Stimulated activated CD4-positive, alpha-beta T cell treated with anti-CD3 and anti-CD28 coated beads, Interleukin-1b, Interleukin-23, amount 100 ng/mL, for 24 hours (primary cell): ENCODE data around the gene NUDT8.

ENCODE experiments used
- DNase-seq, 4 experiments: peaks; one replicate each; pipeline ENCODE4 v3.0.0-alpha.2; 2020; ENCODE audit warnings: low read depth in 4 of 4, low spot score in 1 of 4

The NUDT8 gene, protein sequence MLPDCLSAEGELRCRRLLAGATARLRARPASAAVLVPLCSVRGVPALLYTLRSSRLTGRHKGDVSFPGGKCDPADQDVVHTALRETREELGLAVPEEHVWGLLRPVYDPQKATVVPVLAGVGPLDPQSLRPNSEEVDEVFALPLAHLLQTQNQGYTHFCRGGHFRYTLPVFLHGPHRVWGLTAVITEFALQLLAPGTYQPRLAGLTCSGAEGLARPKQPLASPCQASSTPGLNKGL

DNA sequence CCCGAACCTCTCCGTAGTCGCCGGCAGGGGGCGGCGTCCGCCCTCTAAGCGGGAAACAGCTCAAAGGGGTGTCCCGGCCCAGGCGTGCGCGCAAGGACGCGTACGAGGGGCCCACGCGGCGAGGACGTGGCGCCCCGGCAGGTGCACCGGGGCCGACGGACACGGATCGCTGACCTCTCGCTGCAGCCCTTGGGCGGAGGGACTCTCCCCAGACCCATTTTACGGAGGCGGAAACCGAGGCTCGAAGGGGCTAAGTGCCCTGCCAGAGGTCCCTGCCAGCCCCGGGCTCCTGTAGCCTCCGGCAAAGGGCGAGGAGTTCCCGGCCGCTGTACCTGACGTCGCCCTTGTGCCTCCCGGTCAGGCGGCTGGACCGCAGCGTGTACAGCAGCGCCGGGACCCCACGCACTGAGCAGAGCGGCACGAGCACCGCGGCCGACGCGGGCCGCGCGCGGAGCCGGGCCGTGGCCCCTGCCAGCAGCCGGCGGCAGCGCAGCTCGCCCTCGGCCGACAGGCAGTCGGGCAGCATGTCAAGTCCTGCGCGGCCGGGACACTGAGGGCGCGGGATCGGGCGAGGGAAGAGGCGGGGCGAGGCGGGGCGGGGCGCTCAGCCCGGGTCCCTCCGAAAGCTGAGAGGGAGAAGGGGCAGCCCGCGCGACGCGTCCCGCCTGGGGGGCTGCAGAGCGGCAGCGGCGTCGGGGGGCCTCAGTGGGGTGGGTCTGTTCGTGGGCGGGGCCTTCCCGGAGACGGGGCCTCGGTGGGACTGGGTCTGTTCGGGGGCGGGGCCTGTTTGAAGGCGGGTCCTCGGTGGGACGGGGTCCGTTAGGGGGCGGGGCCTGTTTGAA lies at the start of gene NUDT8:
TSS of gene NUDT8 (minus strand) at position 552 of the 842 bp plus-strand sequence. CDS start at position 526, 26 bp downstream.
- DNase-seq: peak; percentile 62 to 84 (median 76)

DNA sequence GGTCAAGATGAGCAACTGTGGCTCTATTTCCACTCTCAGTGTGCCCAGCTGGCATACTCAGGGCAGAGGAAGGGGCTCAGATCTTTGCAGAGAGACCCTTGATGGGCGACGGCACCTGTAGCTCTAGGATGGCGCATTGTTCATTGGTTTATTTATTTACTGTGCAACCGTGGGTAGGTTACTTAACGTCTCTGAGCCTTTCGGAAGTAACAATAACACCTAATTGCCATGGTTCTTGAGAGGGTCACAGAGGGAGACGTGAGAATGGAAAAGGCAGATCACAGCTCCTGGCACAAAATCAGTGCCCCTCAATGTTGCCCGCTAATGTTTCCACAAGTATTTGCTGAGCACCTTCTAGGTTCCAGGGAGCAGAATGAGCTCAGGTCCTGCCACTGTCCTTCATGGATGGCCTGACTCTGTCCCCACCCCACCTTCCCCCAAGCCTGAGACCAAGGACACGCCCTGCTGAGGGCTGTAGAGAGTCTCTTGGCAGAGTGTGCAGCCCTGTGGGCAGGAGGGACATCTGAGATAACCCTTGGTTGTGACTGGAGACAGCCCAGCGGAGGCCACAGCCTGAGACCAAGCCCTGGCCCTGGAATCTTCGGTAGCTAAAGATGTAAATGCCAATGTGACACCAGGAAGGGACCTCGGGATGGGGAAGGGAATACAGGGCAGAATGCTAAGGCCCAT lies 45.5 kb upstream of the NUDT8 start:
- DNase-seq: no peak

DNA sequence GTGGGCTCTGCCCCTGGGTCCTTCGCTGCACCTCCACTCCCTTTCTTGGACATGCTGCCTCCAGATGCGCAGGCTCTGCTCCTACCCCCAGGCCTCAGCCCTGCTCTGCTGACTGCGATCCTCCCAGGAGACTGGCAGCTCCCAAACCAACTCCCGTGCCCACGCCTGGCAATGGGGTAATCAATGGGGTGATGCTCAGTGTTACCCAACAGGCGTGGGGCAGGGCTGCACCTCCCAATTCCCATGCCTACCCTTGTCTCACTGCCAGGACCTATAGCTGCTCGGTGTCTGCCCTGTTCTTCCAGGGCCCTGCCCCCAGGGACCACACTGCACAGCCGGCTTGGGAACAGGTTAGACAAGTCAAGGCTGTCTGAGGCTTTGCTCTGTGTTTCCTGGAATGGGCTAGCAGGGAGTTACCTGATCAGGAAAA lies 44.7 kb upstream of the NUDT8 start, which contains the start of gene ALDH3B2:
TSS of gene ALDH3B2 (minus strand) at position 182 of the 430 bp plus-strand sequence. CDS start 7,688 bp downstream, outside the sequence.
- no peak for DNase-seq

DNA sequence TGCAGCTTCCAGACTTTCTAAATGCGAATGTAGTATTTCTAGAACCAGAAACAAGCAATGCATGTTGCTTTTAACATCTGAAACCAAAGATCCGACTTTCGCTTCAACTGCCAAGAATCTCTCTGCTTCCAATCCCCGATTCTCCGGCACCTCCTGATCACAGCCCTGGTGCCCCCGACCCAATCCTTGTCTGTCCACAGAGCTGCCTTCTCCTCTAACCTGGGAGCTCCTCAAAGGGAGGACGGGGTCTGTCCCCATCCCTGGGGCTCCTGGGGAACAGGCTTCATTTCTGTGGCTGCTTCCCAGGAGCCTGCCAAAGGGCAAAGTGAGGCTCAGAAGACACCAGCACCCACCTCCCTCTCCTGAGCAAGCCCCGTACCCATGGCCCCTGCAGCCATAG lies 44.2 kb upstream of the NUDT8 start:
- DNase-seq: no peak

DNA sequence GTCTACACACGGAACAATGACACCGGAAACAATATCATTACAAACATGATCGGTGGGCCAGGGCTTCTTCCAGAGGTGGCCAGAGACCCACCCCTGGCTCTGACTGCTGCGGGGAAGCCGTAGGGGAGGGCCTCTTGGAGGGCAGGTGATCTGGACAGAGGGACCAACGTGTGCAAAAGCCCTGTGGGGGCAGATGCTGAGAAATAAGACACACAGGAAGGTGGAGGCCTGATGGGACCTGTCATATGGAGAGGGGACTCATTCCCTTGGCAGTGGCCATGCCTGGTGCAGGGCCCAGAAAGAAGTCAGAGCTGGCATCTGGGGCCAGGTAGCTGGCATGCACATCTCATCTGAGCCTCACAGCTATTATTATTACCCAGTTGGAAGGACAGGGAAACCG lies 43.6 kb upstream of the NUDT8 start:
- no peak for DNase-seq

DNA sequence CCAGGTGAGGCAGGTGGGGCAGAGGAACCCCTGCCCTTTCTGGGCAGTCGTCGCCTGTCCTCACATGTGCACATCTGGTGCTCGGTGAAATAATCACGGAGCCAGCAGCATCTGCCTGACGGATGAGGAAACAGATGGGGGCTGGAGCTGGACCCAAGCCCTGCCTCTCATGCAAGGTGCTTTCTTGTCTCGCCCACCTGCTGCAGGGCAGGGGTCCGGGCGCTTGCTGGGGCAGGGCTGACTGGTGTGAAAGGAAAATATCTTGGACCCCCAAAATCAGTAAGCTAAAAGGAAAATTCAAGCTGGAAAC lies 41.4 kb upstream of the NUDT8 start:
- DNase-seq: no peak

DNA sequence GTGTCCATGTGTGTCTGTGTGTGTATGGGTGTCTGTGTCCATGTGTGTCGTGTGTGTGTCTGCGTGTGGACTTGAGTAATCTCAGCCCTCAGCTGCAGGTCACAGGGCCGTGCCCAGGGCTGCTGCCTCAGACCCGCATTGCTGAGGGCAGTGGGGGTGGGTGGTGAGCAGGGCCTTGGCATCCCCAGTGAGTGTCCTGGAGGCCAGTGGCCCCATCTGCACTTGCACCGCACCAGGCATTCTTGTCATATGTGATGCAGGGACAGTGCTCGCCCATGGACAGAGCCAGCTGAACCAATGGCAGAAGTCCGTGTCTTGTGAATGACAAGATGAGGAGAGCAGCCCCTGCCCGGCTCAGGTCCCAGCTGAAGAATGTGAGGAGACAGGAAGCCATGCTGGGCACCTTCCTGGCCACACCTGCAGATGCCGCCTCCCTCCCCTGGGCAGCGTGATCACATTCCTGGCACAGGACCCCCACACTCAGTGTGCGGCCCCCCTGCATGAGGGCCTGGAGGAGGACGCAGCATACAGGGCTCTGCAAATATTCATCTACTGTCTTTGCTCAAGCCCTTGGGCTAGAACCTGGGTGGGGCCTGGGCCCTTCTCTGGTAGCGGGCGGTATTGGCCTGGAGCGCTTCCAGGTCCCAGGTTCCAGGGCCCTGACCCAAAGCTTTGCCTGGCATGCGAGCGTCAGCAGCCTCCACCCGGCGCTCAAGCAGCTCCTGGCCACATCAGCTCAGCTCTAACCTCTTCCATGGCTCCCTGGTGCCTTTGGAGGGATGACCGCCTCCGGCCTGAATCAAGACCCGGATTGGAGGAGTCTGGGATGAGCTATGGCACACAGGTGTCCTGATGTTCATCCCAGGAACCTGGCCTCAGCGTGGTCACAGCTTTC lies 40.8 kb upstream of the NUDT8 start:
- no peak for DNase-seq

DNA sequence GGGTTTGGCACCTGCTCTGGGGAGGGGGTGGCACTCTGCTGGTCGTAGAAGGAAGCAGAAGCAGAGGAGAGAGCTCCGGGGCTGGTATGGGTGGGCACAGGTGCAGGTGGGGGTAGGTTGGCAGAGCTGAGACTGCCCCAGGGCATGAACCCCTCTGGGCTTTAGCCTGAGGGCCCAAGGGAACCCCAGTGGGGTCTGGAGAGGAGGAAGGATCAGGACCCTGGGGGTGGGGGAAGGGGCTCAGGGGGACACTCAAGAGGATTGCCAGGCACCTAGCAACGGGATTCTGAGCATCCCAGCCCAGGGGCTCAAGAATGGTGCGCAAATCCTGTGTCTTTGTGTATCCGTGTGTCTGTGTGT lies 38.4 kb upstream of the NUDT8 start:
- DNase-seq: no peak

DNA sequence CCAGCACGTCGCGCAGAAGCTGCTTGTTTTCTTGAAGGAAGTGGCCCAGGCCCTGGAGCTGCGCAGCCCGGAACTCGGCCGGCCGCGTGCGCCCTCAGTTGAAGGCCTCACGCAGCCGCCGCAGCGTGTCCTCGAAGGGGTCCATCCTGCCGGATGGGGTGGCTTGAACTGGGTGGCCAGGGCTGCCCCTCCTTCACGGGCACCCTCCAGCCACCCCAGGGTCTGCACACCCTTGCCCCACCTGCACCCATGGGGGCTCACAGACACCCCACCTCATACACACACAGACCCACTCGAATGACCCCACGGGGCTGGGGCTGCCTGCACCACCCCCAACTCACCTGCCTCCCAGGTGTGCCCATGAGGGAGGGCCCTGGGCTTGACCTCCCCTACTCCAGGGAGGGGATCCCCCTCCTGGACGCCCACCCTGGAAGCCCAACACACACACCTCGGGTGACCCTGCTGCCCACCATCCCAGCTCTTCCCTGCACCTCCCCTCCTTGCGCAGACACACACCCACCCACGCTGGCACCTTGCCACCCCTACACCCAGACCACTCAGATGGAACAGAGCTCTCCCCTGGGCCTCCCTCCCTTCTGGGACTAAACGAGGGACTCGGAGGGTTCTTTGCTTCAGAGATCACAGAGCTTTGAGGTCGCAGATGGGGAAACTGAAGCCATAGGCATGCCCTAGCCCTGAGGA lies 37.9 kb upstream of the NUDT8 start:
- DNase-seq: no peak

DNA sequence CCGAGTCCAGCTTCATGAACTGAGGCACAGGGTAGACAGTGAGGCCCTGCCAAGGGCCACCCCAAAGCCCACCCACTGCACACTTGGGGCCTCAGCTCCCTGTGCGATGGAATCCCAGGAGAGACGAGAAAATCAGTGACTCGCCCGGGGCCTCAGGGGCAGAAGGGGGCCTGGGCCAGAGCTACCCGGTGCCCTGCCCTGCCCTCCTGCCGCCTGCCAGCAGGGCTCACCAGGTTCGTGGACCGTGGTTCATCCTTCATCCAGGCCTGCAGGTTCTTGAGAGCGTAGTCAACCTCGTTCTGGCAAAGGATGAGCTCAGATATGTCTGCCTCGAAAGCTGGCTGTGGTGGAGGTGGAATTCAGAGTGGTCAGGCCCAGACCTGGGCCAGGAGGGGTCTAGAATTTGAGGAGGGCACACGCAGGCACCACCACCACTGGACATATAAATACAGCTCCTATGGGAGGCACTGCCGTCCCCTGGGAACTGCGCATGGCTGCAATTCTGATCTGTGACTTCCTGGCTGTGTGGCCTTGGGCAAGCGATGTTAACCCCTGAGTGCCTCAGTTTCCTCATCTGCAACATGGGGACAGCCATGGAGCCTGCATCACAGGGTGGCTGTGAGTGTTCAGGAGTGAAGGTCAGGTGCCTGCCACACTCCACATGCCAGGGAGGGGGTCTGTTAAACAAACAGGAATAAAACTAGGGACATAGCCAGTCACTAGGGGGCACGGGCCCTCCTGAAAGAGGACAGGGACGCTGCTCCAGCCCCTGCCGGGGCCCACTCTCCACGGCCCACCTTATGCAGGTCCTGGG lies 37.1 kb upstream of the NUDT8 start:
- DNase-seq: no peak

DNA sequence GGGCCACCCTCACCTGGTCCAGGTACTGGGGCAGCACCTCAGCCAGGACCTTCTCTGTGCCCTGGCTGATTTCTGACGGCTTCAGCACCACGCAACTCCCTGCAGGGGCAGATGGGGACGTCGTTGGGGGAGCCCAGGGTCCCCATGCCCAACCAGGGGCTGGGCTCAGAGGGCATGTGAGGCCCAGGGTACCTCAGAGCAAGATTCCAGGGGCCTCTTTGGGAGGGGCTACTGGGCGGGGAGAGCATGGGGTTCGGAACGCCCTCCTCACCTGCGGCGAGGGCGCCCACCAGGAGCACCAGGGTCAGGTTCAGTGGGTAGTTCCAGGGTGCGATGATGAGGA lies 36.5 kb upstream of the NUDT8 start:
- no peak for DNase-seq

DNA sequence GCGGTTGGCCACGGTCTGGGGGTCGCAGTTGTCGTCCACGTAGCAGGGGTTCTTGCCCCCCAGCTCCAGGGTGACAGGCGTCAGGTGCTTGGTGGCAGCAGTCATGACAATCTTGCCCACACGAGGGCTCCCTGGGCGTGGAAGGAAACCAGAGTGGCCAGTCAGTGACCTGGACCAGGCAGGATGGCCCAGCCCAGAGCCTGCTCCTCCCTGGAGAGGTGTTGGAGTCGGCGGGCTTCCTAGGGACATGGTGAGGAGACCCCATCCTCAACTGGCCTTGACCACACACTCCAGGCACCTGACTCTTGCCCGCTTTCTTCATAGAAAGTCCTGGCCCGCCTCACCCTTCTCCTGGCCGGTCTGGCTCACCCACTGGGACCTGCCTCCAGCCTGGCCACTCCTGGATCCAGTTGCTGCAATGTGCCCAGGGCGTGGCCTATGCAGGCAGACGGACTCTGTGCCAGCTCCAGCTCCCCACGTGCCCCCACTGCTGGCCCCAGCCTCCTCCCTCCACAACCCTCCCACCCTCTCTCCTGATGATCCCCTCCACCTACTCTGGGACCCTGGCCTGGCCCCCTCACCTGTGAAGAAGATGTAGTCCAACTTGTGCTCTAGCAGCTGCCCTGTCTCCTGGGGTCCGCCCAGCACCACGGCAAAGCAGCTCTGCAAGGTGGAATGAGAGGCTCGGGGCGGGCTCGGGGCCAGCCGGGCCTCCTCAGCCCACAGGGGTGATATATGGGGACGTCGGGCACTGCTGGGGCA lies 36.0 kb upstream of the NUDT8 start:
- DNase-seq: no peak

DNA sequence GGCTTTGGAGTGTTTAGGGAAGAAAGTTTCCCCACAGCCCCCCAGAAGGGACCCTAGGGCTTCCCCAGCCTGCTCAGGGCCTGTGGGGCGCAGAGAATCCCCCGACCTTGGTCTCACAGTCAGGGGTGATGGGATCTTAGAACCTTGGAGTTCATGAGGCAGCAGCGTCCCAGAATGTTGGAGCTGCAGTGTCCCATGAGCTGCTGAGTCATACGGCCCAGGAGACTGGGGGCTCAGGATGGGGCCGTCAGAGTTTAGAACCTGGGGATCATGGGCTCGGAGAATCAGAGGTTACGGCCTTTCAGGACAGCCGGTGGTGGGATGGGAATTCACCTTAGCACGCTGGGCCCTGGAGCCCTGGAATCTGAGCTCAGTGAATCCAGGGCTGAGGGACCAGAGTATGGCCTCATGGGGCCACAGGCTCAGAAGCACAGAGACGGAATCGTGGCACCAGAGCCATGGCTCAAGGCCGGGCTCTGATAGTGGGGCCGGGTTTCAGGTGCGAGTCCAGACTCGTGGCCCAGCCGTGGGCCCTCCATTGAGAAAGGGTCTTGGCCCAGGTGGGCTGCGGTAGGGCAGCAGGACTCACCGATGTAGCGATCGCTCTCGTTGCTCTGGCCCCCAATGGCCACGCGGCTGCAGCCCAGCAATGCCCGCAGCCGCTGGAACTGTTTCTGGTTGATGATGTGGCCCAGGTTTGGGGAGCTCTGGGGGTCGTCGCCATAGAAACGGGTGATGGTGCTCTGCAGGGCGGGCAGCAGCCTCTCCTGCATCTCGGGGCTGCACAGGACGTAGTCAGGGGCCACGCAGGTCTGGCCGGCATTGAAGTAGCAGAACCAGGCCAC lies 35.2 kb upstream of the NUDT8 start:
- DNase-seq: no peak

DNA sequence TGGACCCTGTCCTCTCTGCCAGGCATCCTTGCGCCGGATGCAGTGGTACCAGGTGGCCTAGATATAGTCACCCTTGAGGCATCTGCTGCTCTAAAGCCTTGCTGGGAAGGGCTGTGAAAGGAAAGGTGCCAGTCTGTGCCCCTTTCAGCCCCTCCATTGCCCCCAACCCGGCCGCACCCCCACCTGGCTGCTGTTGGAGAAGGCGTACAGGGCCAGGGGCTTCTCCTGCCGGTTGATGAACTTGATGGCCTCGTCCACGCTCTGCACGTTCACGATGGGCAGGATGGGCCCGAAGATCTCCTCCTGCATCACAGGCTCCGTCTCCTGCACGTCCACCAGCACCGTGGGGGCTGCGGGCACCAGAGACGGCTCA lies 34.5 kb upstream of the NUDT8 start:
- no peak for DNase-seq

DNA sequence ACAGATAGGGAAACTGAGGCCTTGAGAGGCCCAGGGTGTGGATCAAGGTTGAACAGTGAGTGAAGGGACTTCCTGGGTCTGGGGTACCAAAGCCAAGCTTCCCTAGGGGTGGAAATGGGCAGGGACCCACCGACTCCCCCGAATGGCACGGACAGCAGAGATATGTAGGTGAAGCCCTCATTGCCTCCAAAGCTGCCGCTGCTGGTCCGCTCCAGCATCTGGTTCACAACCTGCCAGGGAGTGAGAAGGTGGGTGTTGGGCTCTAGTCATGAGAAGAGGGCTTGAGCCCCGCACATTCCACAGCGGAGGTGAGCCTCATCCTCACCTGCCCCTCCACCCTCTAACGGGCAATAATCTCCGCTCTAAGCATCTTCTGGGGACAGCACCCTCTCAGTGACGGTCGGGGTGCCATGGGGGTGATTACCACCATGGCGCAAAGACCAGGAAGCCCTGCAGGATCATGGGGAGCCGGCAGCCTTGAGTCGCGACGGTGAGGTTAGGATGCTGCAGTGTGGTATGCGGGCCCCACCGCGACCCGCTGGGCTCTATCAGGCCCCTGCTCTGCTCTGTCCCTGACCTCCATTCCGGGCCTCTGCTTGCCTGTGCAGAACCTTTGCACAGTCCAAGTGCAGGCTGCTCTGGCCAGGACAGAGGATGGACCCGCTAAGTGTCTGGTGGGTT lies 33.9 kb upstream of the NUDT8 start:
- no peak for DNase-seq

DNA sequence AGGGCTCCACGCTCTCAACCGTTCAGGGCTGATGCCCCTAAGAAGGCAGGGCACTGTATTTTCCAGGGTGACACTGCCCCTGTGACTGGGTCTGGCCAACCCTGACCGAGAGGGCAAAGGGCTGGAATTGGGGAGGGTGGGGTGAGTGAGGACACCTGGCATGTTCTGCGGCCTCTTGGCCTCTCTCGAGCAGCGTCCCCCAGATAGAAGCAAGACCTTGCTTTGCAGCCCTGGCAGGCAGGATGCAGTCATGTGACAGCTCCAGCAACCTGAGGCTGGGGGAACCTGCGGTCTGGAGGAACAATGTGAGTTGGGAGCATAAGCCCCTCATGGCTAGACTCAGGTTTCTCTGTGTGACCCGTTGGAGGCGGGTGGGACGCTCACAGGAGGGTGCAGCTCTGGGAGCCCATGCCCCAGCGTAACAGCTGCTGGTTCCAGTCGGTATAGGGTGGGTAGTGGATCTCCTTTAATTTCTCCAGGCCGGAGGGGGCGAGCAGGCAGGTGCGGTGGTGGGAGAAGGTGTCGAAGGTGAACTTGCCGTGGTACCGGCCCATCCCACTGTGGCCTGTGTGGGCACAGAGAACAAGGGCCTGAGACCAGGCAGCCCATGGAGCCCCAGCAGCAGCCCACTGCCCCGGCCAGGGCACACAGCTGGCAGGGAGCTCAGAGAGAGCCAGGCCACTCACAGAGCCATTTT lies 33.2 kb upstream of the NUDT8 start:
- DNase-seq: no peak
